ENCODE measurements around the gene PTGIS.
A peak's percentile ranks its signal among the peaks of the same experiment; 100 is the strongest.

PTGIS gene

GRCh38 chr20:49595346-49595745, 27.4 kb upstream of the PTGIS start:
- DNase-seq: no peak

DNA sequence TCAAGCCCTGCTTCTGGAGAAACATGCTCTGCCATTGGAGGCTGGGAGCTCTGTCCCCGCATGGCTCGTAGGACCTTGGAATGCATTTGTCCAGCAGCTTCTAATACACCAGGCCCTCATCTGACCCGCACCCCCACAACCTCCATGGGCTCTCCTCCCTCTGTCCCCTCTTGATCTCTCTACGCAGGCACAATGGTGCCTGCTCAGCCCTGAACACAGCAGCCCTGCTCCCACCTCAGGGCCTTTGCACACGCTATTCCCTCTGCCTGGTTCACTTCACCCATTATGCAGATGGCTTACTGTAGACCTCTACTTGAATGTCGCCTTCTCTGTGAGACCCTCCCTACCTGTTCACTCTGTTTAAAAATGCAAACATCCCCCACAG, 27.0 kb upstream of the PTGIS start:
- no peak for DNase-seq

DNA sequence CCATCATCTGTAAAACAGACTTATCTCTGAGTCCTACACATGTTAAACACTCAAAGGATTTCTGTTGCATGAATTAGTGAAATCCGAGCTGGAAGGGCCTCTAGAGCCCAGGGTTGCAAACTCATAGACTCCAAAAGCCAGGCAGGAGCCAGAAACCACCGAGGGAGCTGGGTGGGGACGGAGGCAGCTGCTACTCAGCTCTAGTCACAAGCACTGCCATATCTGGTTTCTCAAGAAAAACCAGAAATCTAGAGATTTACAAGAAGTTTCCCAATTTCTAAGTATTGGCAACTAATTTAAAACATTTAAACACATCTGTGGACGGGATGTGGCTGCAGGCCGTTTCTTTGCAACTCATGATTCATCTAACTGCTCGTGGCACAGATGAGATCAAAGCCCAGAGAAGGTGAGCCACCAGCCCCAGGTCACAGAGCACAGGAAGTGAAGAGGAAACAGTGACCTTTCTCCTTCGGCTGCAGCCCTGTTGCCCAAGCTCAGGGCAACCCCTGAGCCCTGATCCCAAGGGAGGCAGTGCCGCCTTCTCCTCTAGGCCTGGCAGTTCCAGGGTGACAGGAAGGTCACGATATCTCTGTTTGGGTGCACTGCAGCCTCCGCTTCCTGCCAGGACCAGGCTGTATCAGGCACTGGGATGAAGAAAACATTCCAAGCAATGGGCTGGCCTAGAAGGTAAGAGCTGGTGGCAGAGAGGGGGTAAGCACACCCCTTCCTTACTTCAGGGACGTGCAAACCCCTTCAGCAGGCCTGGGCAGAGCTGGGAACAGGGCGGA, 26.4 kb upstream of the PTGIS start:
- DNase-seq: peak; percentile 10

DNA sequence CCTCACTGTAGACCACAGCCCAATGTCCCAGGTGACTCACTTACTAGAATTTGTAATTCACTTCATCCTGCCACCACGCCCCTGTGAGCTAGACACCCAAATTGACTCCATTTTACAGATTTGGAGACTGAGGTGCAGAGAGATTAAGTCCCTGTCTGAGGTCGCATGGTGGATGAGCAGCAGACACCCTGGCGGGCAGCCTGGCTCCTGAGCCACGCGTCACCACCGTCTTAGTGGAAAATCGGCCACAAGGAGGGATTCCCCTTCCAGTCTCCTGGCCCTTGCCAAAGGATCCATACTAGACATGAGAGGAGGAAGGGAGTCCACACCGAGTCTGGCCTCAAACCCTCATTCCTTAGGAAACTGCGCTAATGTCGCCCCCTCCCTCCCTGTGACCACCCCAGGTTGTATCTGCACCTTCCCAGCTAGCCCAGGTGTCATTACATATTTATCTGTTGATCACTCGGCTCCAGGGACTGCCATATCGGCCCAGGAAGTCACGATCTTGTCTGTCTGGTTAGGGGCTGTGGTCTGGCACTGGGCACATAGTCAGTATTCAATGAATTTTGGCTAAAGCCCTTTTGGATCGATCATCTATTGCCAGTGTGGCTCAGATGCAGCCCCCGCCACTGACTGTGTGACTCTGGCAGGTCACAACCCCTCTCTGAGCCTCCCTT, 25.7 kb upstream of the PTGIS start:
- DNase-seq: no peak

- DNase-seq: no peak
These were observed 24.2 kb upstream of the PTGIS start for GRCh38 chr20:49592120-49592519.

DNA sequence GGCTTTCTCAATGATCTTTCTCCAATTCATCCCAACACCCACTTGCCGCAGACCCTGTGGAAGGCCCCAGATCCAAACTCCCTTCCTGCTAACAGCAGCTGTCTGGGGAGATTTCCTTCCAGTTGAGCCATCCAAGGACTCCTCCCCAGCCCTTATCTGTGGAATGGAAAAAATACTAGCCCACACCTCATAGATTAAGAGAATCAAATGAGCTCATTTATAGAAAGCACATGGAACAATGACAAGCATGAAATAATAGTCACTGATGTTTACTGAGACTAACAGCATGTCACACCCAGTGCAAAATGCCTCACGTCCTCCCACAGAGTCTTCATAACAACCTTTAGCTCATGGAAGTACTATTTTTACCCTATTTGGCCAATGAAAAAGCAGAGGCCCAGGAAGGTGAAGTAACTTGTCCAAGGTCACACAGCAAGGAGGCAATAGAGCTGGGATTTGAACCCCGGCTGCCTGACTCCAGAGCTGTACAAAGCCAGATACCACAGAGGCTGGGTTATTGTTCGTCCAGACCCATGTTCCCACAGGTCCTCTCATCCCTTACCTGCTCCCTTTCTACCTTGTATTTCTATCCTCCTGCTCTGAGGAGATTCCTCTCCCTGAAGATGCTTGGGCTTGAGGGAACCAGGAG, 23.4 kb upstream of the PTGIS start:
- no peak for DNase-seq

GRCh38 chr20:49590163-49591017, 22.5 kb upstream of the PTGIS start:
- DNase-seq: no peak

DNA sequence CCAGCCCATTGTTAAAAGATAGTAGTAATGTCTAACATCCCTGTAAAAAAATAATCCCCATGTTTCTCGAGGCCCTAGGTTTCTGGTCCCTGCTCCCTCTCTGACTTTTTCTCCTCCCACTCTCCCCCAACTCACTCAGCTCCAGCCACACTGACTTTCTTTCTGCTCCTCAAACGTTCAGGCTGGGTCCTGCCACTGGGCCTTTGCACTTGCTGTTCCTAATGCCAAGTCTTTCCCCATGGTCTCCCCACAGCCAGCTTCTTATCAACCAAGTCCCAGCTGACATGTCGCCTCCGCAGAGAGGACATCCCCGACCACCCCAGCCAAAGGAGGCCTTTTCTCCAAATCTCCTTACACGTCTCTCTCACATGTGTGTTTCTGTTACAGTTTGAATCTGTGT, 21.8 kb upstream of the PTGIS start:
- no peak for DNase-seq

DNA sequence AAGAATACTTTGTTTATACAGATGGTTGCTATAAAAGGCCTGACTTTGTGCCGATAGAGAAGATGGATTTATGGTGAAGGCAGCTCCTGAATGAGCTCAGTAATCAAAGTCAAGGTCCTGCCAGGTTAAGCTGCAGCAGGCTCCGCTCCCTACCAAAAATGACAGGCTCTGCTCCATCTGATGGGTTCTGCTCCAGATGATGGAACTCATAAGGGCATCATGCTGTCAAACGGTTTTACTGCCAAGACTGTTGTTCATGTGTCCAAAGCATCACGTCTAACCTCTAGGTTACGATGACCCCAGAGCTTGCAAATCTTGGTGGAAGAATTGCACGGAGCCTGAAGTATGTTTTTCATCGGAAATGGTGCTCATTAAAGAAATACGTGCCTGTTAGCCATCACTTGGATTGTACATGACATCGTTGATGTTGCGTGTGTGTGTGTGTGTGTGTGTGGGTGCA, 19.2 kb upstream of the PTGIS start:
- no peak for DNase-seq

DNA sequence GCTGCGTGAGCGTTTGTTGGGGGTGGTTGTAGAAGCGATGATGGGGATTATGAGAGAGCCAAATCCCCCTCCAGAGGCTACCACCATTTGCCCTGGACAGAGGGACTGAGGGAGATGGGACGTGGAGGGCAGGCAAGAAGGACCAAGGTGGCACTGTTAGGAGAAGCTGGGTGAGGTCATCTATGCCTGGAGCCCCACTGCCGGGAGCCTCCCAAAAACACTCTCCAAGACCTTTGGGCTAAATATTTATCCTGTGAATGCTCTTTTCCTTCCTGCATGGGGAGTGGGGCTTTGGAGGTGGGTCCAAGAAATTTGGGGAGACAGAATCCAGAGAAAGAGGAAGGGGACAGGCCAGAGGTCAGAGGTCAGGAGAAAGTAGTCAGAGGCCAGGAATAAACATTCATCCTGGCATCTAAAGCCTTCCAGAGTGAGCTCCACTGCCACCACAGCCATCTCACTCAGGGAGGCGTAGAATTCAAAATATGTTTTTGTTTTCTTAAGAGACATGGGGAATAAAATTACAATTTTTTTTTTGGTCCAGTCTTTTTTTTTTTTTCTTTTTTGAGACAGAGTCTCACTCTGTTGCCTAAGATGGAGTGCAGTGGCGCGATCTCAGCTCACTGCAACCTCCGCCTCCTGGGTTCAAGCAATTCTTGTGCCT, 17.8 kb upstream of the PTGIS start:
- no peak for DNase-seq

DNA sequence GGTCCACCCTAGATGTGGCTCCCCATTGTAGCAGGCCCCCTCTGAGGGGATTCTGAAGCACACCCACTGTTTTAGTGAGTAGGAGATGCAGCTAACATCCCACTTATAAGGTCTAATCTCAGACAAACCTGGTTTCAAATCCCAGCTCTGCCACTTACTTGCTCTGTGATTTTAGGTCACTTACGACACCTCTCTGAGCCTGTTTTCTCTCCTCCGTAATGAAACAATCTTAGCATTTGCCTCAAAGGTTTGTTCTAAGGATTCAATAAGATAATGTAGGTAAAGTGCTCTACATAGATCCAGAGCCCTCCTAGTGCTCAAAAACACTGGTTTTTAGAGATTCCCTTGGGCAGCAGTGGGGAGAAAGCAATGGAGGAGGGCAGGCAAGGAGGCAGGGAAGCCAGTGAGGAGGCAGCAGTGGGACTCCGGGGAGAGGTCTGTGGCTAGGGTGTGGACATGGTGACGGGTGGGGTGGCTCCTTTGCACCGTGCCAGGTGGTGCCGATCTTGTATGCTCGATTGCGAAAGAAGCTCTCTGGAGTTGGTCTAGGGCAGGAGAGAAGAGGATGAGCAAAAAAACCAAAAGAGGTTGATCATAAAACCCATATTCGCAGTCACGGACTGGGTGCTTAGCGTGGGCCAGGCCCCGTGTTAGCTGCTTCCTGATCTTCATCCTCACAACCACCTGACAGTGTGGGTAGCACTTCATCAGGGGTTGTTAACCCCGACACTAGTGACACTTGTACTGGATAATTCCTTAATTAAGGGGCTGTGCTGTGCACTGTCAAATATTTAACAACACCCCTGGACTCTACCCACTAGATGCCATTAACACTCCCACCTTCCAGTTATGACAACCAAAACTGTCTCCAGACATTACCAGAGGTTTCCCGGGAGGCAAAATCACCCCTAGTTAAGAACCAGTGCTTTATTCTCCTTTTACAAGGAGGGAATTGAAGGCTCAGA, 16.8 kb upstream of the PTGIS start:
- DNase-seq: no peak

DNA sequence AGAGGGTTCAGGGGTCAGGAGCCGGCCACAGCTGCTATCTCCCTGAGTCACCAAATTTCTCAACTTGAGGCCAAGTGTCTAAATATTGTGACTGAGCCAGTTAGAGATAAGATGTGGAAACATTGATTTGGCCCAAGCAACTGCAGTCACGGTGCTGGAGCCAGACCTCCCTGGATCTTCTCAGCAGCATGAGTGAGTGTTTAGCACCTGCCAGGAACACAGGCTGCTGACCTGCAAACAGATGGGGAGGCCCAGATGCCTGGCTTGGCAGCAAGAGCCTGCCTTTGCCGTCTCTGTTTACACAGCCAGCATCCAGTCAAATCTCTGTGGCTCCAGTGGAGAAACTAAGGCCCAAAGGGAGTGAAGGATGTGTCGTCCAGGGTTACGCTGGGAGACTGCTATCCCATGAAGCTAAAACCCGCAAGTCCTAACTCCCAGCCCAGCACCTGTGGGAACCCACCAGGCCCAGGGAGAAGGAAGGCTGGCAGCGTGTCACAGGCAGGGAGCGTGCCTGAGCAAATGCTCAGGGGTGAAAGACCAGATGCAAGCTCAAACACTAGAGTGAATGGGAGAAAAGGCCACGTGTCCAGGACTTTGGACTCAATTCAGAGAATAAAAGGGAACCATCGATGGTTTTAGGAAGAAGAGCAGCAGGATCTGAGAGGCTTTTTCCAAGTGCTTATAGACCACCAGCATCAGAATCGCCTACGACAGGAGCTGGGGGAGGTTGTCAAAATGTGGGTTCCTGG, 15.9 kb upstream of the PTGIS start:
- DNase-seq: no peak

DNA sequence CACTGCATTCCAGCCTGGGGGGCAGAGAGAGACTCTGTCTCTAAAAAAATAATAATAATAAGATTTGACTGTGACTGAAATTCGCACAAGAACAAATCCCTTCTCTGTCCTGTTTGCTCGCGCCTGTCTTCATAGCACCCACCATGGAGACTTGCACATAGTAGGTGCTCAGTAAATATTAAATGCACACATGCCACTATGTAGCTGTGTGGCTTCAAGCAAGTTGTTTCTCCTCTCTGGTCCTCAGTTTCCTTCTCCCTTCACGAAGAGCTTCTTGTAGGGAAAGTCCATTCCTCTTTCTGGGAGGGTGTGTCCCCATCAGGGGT, 15.4 kb upstream of the PTGIS start:
- DNase-seq: no peak

GRCh38 chr20:49582413-49583334, 14.7 kb upstream of the PTGIS start:
- no peak for DNase-seq

DNA sequence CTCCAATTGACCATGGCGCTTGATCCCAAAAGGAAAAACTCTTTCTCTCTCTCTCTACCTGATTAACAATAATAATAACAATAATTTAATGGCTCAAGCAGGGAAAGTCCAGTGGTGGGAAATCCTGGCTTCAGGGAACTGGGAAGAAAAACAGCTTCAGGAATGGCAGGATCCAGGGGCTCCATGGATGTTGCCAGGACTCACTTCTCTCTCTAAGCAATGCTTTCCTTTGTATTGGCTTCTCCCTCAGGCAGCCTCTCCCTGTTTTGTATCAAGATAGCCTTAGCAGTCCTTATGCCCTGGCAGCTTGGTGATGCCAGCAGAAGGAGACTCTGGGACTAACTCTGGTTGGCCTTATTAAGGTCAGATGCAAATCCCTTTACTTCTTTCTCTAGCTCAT, 13.5 kb upstream of the PTGIS start:
- DNase-seq: no peak

DNA sequence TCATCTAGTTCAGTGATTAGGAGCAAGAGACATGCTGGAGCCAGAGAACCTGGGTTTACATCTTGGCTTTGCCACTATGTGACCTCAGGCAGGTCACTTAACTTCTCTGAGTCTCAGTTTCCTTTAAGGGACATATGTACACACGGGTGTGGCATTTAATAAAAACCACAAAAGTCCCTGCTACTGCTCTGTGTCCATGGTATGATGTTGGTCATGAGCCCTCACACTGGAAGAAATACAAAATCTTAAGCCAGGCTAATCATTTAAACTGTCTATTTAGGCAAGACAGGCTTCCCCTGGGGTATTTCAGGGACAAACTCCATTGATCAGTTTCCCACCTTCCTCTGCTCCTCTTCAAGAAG, 12.9 kb upstream of the PTGIS start:
- DNase-seq: no peak

DNA sequence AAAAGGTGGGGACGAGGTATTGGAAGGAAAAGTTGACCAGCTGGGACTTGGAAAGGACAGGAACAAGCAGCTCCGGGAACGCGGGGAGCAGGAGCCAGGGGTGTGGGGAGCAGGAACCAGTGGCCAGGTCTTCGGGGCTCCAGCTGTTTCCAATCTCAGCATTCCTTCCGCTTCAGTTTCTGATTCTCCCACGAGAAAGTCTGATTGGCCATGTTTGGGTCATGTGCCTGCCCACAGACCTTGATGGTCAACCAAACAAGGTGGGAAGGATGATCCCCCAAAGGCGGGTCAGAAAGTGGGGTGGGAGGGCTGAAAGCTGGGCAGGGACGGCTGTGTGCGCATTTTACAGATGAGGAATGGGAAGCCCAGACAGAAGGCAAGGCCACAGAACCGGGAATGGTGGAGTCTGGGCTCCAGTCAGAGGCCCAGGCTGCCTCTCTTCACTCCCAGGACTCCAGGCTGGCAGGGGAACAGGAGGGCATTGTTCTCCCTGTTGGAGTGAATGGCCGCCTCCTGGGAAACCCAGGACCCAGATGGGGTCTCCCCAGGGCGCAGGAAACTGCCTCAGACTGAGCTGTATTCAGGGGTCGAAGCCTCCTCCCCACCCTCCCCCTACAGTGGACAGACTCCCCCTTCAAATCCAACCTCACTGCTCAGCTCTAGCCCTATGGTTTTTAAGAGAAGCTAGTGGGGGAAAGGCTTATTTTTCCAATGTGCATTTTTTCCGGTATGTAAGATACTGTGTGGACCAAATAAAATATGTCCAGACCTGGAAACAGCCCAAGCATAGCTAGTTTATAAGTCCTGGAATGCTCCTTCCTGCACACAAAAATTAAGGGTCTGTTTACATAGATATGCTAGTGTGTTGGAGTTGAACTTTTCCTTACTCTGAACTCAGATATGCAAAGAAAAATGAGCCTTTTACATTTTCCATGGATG, 12.2 kb upstream of the PTGIS start:
- DNase-seq: no peak

DNA sequence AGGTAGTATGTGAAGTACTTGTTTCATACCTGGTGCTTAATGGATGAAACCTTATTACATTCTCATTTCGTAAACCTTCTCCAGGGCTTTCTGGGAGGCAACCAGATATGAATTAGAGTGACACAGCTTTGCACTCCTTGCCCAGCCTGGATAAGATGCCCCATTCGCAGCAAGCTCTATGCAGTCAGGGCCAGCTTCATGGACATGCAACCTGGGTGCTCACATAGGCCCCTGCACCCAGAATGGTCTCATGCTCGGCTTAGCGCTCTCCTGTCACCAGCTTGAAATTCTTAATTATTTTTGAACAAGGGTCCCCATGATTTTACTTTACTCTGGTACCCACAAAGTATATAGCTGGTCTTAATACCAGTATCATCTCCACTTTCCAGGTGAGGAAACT, 11.3 kb upstream of the PTGIS start:
- DNase-seq: no peak

DNA sequence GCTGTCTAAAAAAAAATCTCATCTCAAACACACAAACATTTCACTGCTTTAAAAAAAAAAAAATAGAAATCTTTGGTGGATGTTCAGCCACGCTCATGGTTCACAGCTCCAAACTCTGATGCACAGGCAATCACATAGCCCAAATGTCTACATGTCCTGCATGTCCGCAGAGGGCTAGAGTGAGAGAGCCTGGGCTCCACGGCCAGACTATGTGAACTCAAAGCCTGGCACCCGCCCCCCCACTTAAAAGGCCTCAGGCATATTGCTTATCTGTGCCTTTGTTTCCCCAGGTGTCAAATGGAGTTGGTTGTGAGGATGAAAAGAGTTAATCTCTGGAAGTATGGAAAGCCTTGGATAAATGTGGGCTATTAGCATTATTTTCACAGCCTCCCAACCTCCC, 10.5 kb upstream of the PTGIS start:
- DNase-seq: no peak
